MCF 10A (cell line): Measurements from ENCODE around the gene SLC22A4. TPM values are rescaled to one million over a fixed set of nuclear protein-coding genes. Genes with fewer than 3 reads are reported as not detected.

Source experiments
- BruUV-seq: library from RNA; stranded (reverse); fragments of 400-500 nt; replicated peaks from 2 replicates; lab custom pipeline; 2021; lab: Mats Ljungman, UMichigan
- CTCF ChIA-PET: fragments of 300-600 bp; sonication (Branson Sonifier 250); formaldehyde crosslinking; extraction: SDS; loops from one replicate; lab custom pipeline; 2021; ENCODE audit warnings: antibody characterized with exemption, inconsistent platforms; lab: Yijun Ruan, JAX
- POLR2A ChIA-PET: fragments of 300-600, 350-650 bp; sonication (Branson Sonifier 250); formaldehyde crosslinking; extraction: SDS; loops from one replicate; lab custom pipeline; 2020; ENCODE audit warnings: antibody characterized with exemption, inconsistent platforms; lab: Yijun Ruan, JAX
- DNase-seq: peaks from one replicate; pipeline ENCODE4 v3.0.0-alpha.2; 2018; ENCODE audit not compliant: unreplicated experiment
- H3K27ac Mint-ChIP-seq: one replicate; pipeline ENCODE4 v1.8.0; 2022; ENCODE audit warnings: mild to moderate bottlenecking, low read depth, mixed read lengths; ENCODE audit not compliant: unreplicated experiment
- H3K27me3 Mint-ChIP-seq: one replicate; pipeline ENCODE4 v1.8.0; 2022; ENCODE audit warnings: mixed read lengths; ENCODE audit not compliant: insufficient read depth, unreplicated experiment
- H3K36me3 Mint-ChIP-seq: one replicate; pipeline ENCODE4 v1.8.0; 2022; ENCODE audit warnings: mild to moderate bottlenecking, moderate library complexity, mixed read lengths; ENCODE audit not compliant: insufficient read depth, unreplicated experiment
- H3K4me1 Mint-ChIP-seq: one replicate; pipeline ENCODE4 v1.8.0; 2022; ENCODE audit warnings: mixed read lengths; ENCODE audit not compliant: insufficient read depth, unreplicated experiment
- H3K4me3 Mint-ChIP-seq: one replicate; pipeline ENCODE4 v1.8.0; 2022; ENCODE audit warnings: mild to moderate bottlenecking, moderate library complexity, mixed read lengths; ENCODE audit not compliant: unreplicated experiment
- H3K9me3 Mint-ChIP-seq: one replicate; pipeline ENCODE4 v1.8.0; 2022; ENCODE audit warnings: mixed read lengths; ENCODE audit not compliant: unreplicated experiment
- CTCF ChIP-seq: fragments of 200-600 bp; IDR thresholded peaks from one replicate; pipeline ENCODE4 v1.8.0; 2022; ENCODE audit warnings: antibody characterized with exemption, mild to moderate bottlenecking; ENCODE audit not compliant: unreplicated experiment
- intact Hi-C: fragments of 100-400 bp; cut with micrococcal nuclease; formaldehyde crosslinking; loops from 2 replicates; pipeline ENCODE4 v1.14.1; 2022
- total RNA-seq: library from RNA; stranded (reverse); gene quantifications from 2 replicates; pipeline ENCODE4 v1.2.3, GENCODE V29; 2022

Gene SLC22A4
- total RNA-seq, 1 experiment from 2014 or later = 17.5 TPM

GRCh38 chr5:132296412-132297016 lies 2.3 kb downstream of the SLC22A4 start:
- BruUV-seq = no TSS peak
- Mint-ChIP-seq H3K36me3 (peaks cover 23% of the 10 kb centered on the region), H3K27ac (peak overlapping the region; percentile 89), H3K9me3 (no peaks in the 10 kb centered on the region), H3K4me3 (peak overlapping the region; percentile 98), H3K27me3 (no peaks in the 10 kb centered on the region), H3K4me1 (peaks cover 60% of the 10 kb centered on the region)
- CTCF ChIA-PET = interaction anchor here (0.5 to 8.0 kb wide), 10 partner anchors 14 to 233 kb away, joined by 3 to 69 read pairs (median 4); no protein-coding TSS in a partner anchor
- POLR2A ChIA-PET = interaction anchor here (0.9 to 5.0 kb wide), 8 partner anchors 8 to 71 kb away, joined by 3 to 178 read pairs (median 6); partner anchors contain the start of genes PDLIM4 and SLC22A5
- no peak for TF ChIP-seq CTCF
- no peak for DNase-seq
- intact Hi-C loops = loop anchor here (10.0 kb wide), 1 partner anchor 198 kb away; the partner anchor contains the start of gene IRF1

GRCh38 chr5:132297211-132297940 lies 3.2 kb downstream of the SLC22A4 start:
- Mint-ChIP-seq H3K36me3 (peaks cover 23% of the 10 kb centered on the region), H3K27me3 (no peaks in the 10 kb centered on the region), H3K4me3 (peak overlapping the region; percentile 98), H3K4me1 (peaks cover 60% of the 10 kb centered on the region), H3K9me3 (no peaks in the 10 kb centered on the region), H3K27ac (peak overlapping the region; percentile 33)
- no TSS peak for BruUV-seq
- intact Hi-C loops = loop anchor here (10.0 kb wide), 1 partner anchor 197 kb away; the partner anchor contains the start of gene IRF1
- no peak for TF ChIP-seq CTCF
- ChIA-PET CTCF (interaction anchor here (0.5 to 8.0 kb wide), 6 partner anchors 19 to 986 kb away, joined by 3 to 69 read pairs (median 4); no protein-coding TSS in a partner anchor), POLR2A (interaction anchor here (0.6 to 5.0 kb wide), 4 partner anchors 14 to 70 kb away, joined by 3 to 178 read pairs (median 6); partner anchors contain the start of gene SLC22A5)
- no peak for DNase-seq

- intact Hi-C loops = loop anchor here (10.0 kb wide), 1 partner anchor 196 kb away; the partner anchor contains the start of gene IRF1
- no peak for TF ChIP-seq CTCF
- DNase-seq = peak; percentile 71
- ChIA-PET POLR2A (interaction anchor here (0.6 to 0.7 kb wide), 3 partner anchors 13 to 65 kb away, joined by 3 to 5 read pairs (median 3); no protein-coding TSS in a partner anchor), CTCF (interaction anchor here (0.6 to 1.8 kb wide), 3 partner anchors 19 to 987 kb away, joined by 3 to 4 read pairs (median 3); no protein-coding TSS in a partner anchor)
- Mint-ChIP-seq H3K27ac (no peak overlapping the region), H3K4me3 (no peak overlapping the region), H3K27me3 (no peaks in the 10 kb centered on the region), H3K4me1 (peaks cover 56% of the 10 kb centered on the region), H3K9me3 (no peaks in the 10 kb centered on the region), H3K36me3 (peaks cover 23% of the 10 kb centered on the region)
- BruUV-seq = no TSS peak
Observed at GRCh38 chr5:132298298-132299212, 4.4 kb downstream of the SLC22A4 start.
